Activated naive CD4-positive, alpha-beta T cell (primary cell): Measurements from ENCODE around the gene EDA.

Experiments used
- DNase-seq, 4 experiments: peaks; one replicate each; lab custom pipeline; 2025; lab: John Stamatoyannopoulos, UW

The EDA gene

GRCh38 chrX:70066646-70067045, 450.7 kb downstream of the EDA start:
- no peak for DNase-seq

- DNase-seq = no peak
These were observed 463.4 kb downstream of the EDA start for GRCh38 chrX:70079297-70079696.

GRCh38 chrX:70079870-70080269, 464.0 kb downstream of the EDA start:
- DNase-seq = no peak

GRCh38 chrX:70082723-70083122, 466.8 kb downstream of the EDA start:
- DNase-seq = no peak

GRCh38 chrX:70084592-70085240, 468.8 kb downstream of the EDA start:
- DNase-seq = no peak

- no peak for DNase-seq
These were observed 472.1 kb downstream of the EDA start for GRCh38 chrX:70087857-70088630.

DNA sequence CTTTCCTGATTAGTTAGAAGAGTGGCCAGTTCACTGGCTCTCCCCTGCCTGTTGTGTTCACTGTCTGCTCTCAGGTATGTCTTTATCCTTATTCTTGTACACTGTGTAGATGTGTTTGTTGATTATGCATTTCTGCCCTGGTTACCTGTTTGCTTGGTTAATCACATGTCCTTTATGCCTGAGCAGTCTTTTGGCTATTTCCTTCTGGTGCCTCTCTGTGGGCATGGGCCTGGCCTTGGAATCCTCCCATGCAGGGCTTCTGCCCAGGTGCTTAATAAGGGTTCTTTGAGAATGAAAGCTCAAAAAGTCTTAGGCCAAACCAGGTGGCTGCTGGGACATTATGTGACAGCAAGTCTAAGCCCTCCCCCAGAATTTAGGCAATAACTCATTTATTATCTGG, 472.8 kb downstream of the EDA start:
- no peak for DNase-seq
